ENCODE results near the gene HIGD1C. TPM values are rescaled to one million over a fixed set of nuclear protein-coding genes. Genes with fewer than 3 reads are reported as not detected.

HIGD1C gene
- total RNA-seq, 2 experiments from 2014 or later, result not detected

DNA sequence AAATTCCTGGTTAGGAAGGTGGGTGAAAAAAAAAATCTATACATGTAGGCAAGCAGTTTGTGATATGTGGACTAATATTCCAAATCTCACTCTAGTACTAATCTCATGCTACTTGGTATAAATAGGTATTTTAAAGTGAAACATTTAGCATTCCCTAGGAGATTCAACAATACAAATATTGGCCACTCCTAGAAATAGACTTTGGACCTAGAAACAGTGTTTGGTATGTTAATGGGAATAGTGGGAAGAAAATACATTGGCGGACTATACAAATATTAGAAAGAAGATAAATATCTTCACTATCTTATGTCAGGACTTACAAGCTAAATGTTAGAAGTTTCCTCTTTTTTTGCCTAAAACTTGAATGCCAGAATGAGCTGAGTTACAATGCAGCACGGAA, 28.2 kb downstream of the HIGD1C start:
- no peak overlapping the region for H3K4me3 Mint-ChIP-seq
- H3K9me3 Mint-ChIP-seq, result peaks cover 3% of the 10 kb centered on the region
- peaks cover 4% of the 10 kb centered on the region for H3K4me1 Mint-ChIP-seq
- H3K27ac Mint-ChIP-seq, result no peak overlapping the region
- no peak for DNase-seq
- no peak for ATAC-seq (ENCODE audit: low read depth)
- POLR2A ChIA-PET, result no interaction called here
- peaks cover 25% of the 10 kb centered on the region for H3K36me3 Mint-ChIP-seq
- no peaks in the 10 kb centered on the region for H3K27me3 Mint-ChIP-seq

DNA sequence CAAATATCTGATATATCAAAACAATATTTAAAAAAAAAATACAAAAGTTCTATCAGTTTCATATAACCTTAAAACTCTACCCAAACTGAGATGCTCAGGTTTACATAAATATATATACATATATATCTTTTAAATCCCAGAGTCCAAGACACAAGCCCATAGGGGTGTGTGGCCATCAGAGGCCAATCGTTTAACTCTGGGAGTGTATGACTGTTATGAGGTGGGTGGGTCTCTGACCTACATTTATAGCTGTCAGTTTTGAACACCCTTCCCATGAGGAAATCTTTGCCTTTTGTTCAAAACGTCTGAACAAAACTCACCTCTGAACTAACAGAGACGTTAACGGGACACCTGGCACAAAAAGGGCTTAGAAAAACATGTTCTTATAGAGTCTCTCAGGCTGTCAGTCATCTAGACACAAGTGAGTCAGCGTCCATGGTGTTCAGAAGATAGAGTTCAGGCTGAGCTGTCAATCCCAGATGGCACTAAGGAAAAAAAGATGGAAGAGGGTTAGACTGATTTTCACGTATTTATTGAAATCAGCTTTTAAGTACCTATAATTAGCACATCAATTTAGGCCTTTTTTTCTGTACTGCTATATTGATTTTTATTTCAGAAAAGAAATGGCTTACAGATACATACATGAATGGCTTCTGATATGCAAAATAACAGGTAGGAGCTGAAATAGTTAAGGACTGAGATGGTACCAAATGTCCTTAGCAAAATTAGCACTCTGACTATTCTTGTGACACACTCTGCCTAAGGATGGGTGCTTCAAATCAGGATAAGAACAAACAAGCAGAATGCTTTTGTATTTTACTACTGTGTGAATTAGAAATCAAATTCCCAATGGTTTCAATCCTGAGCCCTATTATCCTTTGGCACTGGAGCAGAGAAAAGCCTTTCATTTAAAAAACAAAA, 29.2 kb downstream of the HIGD1C start:
- DNase-seq (no peak), ATAC-seq (ENCODE audit: low read depth) (no peak)
- Mint-ChIP-seq H3K4me1 (peaks cover 5% of the 10 kb centered on the region), H3K27ac (no peak overlapping the region), H3K27me3 (no peaks in the 10 kb centered on the region), H3K36me3 (peaks cover 19% of the 10 kb centered on the region), H3K4me3 (no peak overlapping the region), H3K9me3 (peaks cover under 1% of the 10 kb centered on the region)
- POLR2A ChIA-PET, result no interaction called here

DNA sequence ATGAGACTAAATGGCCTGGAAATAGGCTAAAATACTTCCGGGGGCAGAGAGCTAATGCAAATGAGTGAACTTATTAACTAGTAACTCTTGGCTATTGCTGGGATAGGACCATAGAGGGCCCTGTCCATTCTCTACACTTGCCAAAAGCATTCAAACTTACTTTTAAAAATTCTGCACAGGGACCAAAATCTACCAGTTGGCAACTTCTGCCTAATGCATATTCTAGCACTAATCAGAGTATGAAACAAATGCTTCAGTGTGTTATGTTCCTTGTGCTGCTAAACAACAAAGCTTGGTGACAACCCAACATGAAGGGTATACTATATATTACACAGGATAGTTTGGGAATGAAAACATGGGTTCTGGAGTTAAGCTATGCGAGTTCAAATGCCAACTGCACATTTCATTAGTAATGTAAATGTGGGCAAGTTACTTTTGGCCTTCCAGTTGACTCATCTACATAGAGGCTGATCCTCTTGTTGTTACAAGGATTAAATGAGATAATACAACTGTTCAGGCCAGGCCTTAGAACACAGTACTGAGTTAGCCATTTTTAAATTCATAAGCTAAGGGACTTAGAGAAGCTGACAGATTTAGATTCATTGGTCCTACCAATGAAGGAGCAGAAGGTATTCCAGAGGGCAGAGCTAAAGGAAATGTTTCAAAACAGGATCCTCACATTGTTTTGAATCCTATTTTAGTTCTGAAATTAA, 32.4 kb downstream of the HIGD1C start:
- peaks cover 3% of the 10 kb centered on the region for H3K4me1 Mint-ChIP-seq
- no peak for DNase-seq
- POLR2A ChIA-PET, result no interaction called here
- H3K36me3 Mint-ChIP-seq, result peaks cover 8% of the 10 kb centered on the region
- H3K4me3 Mint-ChIP-seq, result no peak overlapping the region
- H3K27me3 Mint-ChIP-seq, result no peaks in the 10 kb centered on the region
- no peaks in the 10 kb centered on the region for H3K9me3 Mint-ChIP-seq
- H3K27ac Mint-ChIP-seq, result no peak overlapping the region
- ATAC-seq (ENCODE audit: low read depth), result no peak

DNA sequence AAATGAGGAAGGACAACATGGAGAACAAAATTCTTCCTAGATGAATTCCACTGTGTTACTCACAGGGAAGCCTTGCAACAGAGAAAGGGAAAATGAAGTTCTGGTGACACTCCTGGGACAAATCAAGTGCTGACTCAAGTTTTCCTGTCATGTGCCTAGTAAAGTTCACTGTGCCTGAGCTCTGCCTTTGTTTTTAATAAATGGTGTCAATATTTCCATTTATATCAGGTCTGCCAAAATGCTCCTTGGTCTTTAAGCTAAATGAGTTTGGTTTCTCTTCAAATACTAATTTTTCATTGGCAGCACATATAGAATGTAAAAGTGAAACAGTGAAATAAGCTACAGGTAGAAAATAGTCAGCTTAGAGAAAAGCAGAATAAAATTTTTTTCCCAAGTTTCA, 33.0 kb downstream of the HIGD1C start:
- DNase-seq, result no peak
- Mint-ChIP-seq H3K4me3 (no peak overlapping the region), H3K4me1 (peaks cover 2% of the 10 kb centered on the region), H3K9me3 (no peaks in the 10 kb centered on the region), H3K27ac (no peak overlapping the region), H3K36me3 (peaks cover 9% of the 10 kb centered on the region), H3K27me3 (no peaks in the 10 kb centered on the region)
- ATAC-seq (ENCODE audit: low read depth), result no peak
- POLR2A ChIA-PET, result interaction anchor here (0.6 kb wide), 1 partner anchor 26 kb away, joined by 3 read pairs; no protein-coding TSS in a partner anchor

DNA sequence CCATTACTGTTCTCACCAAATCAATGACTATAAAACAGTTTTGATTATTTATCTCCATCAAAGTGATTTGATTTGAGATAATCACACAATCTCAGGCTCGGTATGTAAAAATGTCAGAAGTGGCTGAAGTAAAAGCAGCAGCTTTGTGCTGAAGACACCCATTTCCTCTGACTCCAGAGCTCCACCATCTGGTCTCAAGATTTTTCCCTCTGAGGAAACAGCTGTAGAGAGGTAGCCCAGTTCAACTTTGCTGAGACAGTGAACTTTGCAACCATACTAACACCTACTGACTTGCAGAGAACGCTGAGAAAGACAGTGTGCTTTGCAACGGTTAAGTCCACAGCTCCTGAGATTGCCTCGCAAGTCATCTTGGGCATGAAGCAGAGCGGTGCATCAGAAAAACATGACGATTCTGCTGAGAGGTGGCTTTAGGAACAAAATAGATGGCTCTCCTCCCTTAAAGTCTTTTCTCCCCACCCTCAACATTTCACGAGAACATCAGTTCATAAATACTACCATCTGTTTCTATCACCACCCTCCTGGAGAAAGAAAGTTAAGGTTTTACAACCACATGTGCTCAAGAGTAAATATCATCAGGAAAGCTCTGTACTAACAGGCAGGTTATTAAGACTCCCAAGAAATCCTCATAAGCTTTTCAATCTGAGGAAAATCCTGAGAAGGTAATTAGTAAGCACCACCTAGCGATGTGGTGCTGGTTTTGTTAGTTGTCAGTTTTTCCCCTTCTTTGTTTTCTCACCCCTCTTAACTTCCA, 34.8 kb downstream of the HIGD1C start:
- DNase-seq (no peak), ATAC-seq (ENCODE audit: low read depth) (peak; percentile 86)
- H3K4me3 Mint-ChIP-seq, result no peak overlapping the region
- H3K27ac Mint-ChIP-seq, result no peak overlapping the region
- H3K36me3 Mint-ChIP-seq, result peaks cover 18% of the 10 kb centered on the region
- peaks cover 6% of the 10 kb centered on the region for H3K4me1 Mint-ChIP-seq
- H3K9me3 Mint-ChIP-seq, result no peaks in the 10 kb centered on the region
- H3K27me3 Mint-ChIP-seq, result no peaks in the 10 kb centered on the region
- POLR2A ChIA-PET, result interaction anchor here (0.8 to 1.7 kb wide), 3 partner anchors 70 to 222 kb away, joined by 4 to 11 read pairs (median 8); partner anchors contain the start of gene ATF1

DNA sequence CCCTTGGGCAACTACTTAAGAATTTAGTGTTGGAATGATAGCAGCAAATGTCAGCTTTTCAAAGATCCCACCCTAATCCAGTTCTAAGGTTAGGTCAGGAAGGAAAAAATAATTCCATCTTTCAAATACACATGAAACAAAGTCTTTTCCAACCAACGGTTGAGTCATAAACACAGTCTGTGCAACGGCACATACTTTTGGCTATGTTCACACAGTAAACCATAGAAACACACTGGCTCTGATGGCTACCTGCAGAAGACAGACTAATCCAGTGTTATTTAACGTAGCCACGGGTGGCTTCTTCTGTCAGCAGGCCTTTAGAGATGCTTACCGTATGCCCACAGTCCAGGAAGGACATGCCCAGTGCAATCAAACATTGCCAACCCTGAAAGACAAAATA, 35.7 kb downstream of the HIGD1C start:
- ATAC-seq (ENCODE audit: low read depth) (no peak), DNase-seq (no peak)
- no peak overlapping the region for H3K27ac Mint-ChIP-seq
- POLR2A ChIA-PET, result interaction anchor here (1.7 kb wide), 2 partner anchors 163 to 223 kb away, joined by 8 to 11 read pairs; partner anchors contain the start of gene ATF1
- H3K36me3 Mint-ChIP-seq, result peaks cover 19% of the 10 kb centered on the region
- no peak overlapping the region for H3K4me3 Mint-ChIP-seq
- H3K4me1 Mint-ChIP-seq, result peaks cover 6% of the 10 kb centered on the region
- H3K9me3 Mint-ChIP-seq, result no peaks in the 10 kb centered on the region
- no peaks in the 10 kb centered on the region for H3K27me3 Mint-ChIP-seq

DNA sequence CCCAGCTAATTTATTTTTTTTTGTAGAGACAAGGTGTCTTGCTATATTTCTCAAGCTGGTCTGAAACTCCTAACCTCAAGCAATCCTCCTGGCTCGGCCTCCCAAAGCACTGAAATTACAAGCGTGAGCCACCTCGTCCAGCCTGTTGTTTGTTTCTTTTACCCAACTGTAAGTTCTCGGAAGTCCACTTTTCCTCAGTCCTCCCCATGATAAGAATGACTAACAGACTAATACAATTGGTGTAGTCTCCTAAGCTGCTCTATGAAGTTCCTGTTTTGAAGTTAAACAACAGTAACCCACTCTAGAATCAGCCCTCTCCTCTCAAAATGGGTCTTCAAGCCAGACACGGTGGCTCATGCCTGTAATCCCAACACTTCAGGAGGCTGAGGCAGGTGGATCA, 36.5 kb downstream of the HIGD1C start:
- ATAC-seq (ENCODE audit: low read depth), result no peak

DNA sequence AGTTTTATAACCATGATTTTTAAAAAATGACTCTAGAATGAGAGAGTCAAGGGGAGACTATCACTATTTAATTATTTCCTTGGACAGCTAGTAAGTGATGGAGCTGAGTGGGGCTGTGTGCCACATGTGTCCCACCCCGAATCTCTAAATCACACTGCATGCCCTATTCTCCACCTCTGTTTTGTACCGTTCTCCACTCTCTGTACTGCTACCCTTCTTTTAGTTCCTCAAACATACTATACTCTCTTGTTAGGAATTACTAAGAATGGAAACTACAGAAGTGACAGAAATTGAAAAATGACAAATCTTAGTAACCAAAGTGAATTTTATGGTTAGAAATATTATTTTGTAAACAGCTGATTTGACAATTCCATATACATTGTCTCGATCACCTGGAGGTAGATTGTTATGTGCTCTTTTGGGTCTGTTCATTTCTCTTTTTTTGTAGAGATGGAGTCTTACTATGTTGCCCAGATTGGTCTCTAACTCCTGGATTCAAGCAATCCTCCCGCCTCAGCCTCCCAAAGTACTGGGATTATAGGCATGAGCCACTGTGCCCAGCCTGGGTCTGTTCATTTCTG, 37.9 kb downstream of the HIGD1C start:
- no peak overlapping the region for H3K4me3 Mint-ChIP-seq
- H3K36me3 Mint-ChIP-seq, result peaks cover 27% of the 10 kb centered on the region
- no peaks in the 10 kb centered on the region for H3K9me3 Mint-ChIP-seq
- no peak for ATAC-seq (ENCODE audit: low read depth)
- no peaks in the 10 kb centered on the region for H3K27me3 Mint-ChIP-seq
- H3K27ac Mint-ChIP-seq, result no peak overlapping the region
- DNase-seq, result no peak
- peaks cover 6% of the 10 kb centered on the region for H3K4me1 Mint-ChIP-seq
- POLR2A ChIA-PET, result no interaction called here

More for the DNA sequence above, 36.5 kb downstream of the HIGD1C start:
- no peak for DNase-seq
- peaks cover 6% of the 10 kb centered on the region for H3K4me1 Mint-ChIP-seq
- peaks cover 20% of the 10 kb centered on the region for H3K36me3 Mint-ChIP-seq
- H3K4me3 Mint-ChIP-seq, result no peak overlapping the region
- H3K27me3 Mint-ChIP-seq, result no peaks in the 10 kb centered on the region
- no peak overlapping the region for H3K27ac Mint-ChIP-seq
- POLR2A ChIA-PET, result no interaction called here
- H3K9me3 Mint-ChIP-seq, result no peaks in the 10 kb centered on the region

DNA sequence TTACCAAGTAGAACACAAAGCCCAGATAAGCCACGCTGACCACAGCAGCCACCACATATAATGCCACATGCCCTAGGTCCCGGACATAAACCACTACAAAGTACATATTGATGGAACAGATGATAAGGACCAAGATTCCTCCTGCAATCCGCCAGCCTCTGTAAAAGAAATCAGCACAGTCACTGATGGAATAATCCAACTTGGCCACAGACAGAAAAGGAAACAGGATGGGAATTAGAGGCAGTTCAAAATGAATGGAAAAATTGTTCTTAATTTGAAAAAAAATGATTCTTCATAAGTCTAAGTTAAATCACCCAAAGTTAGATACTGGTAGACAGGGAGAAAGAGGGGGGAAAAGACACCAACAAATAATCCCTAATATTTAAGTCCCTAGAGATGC, 38.4 kb downstream of the HIGD1C start:
- no peak overlapping the region for H3K4me3 Mint-ChIP-seq
- peaks cover 32% of the 10 kb centered on the region for H3K36me3 Mint-ChIP-seq
- H3K27me3 Mint-ChIP-seq, result no peaks in the 10 kb centered on the region
- no peak overlapping the region for H3K27ac Mint-ChIP-seq
- H3K4me1 Mint-ChIP-seq, result peaks cover 6% of the 10 kb centered on the region
- ATAC-seq (ENCODE audit: low read depth), result no peak
- no peak for DNase-seq
- no peaks in the 10 kb centered on the region for H3K9me3 Mint-ChIP-seq
- POLR2A ChIA-PET, result no interaction called here

DNA sequence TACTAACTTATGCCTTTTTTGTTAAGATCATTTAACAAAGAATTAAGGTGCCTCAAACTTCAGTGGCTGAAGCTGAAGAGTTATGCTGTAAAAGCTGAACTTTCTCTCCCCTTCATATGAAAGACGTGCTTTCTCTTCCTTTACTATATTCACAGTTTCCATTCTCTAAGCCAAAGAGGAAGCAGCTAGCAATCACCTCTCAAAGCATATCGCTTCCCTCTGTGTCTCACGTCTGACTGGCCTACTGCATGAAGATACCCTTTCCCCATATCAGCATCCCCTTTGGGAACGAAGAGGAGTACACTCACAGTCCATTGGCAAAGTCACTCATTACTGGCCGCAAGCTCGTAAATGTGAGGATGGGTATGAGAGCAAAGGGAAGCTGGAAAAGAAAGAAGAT, 38.9 kb downstream of the HIGD1C start:
- POLR2A ChIA-PET, result no interaction called here
- no peak for DNase-seq

DNA sequence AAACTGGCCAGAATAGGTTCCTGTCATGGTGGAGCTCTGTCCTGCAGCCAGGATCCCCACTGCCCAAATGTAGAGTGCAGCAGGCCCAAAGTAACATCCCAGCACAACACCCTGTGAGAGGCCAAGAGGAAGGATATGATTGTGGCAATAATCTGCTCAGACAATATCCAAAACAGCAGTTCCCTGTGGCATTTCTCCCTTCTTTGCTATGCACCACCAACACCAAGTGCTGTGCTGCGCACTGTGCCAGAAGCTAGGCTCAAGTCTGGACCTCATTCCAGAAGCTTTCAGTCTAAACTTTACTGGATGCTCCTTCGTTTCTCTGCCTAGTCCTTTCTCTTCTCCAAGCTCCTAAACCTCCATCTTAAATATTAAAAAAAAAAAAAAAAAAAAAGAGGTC, 40.5 kb downstream of the HIGD1C start:
- H3K4me3 Mint-ChIP-seq, result no peak overlapping the region
- no peaks in the 10 kb centered on the region for H3K27me3 Mint-ChIP-seq
- DNase-seq (no peak), ATAC-seq (ENCODE audit: low read depth) (no peak)
- H3K36me3 Mint-ChIP-seq, result peaks cover 31% of the 10 kb centered on the region
- POLR2A ChIA-PET, result interaction anchor here (0.6 kb wide), 2 partner anchors 225 to 835 kb away, joined by 3 to 4 read pairs; no protein-coding TSS in a partner anchor
- H3K9me3 Mint-ChIP-seq, result no peaks in the 10 kb centered on the region
- no peak overlapping the region for H3K27ac Mint-ChIP-seq
- peaks cover 5% of the 10 kb centered on the region for H3K4me1 Mint-ChIP-seq

More for the DNA sequence above, 38.9 kb downstream of the HIGD1C start:
- Mint-ChIP-seq H3K27ac (no peak overlapping the region), H3K9me3 (no peaks in the 10 kb centered on the region), H3K4me3 (no peak overlapping the region), H3K36me3 (peaks cover 32% of the 10 kb centered on the region), H3K27me3 (no peaks in the 10 kb centered on the region), H3K4me1 (peaks cover 6% of the 10 kb centered on the region)
- no peak for ATAC-seq (ENCODE audit: low read depth)

DNA sequence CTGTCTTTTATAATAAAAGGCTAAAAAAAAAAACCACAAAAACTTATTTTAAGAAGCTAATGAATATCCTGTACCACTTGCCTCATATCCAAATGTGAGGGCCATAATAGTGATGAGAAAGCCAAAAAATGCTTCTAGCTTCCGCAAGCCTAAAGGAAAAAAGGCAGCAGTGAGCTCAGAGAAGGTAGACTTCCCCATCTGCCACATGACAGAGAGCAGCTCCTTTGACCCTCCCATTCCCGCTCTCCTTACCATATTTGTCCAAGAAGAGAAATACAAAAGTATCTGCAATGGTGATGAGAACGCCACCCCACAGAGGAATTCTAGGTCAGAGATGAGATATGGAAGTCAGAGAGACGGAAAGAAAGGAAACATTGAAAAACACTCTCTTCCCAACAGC, 46.7 kb downstream of the HIGD1C start:
- POLR2A ChIA-PET, result interaction anchor here (0.6 kb wide), 1 partner anchor 9 kb away, joined by 3 read pairs; no protein-coding TSS in a partner anchor
- Mint-ChIP-seq H3K4me1 (no peaks in the 10 kb centered on the region), H3K27me3 (no peaks in the 10 kb centered on the region), H3K9me3 (no peaks in the 10 kb centered on the region), H3K36me3 (peaks cover 32% of the 10 kb centered on the region), H3K27ac (no peak overlapping the region), H3K4me3 (no peak overlapping the region)
- ATAC-seq (ENCODE audit: low read depth) (no peak), DNase-seq (no peak)

DNA sequence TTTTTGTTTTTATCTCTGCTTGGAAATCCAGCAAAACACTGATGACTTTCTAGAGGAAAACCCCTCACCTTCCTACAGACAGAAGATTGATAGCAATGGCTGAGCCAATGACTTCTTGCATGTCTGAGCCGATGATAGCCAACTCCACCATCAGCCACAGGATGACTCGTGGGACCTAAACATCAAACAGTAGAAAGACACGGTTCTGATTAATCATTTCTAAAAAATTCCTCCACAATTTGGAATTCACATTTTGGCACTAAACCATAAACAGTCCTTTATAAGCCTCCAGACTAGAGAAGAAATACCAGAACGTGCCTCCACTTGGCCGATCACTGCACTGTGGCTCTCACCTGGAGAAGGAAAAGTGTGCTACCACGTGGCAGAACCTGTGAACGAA, 47.9 kb downstream of the HIGD1C start:
- Mint-ChIP-seq H3K27me3 (no peaks in the 10 kb centered on the region), H3K4me3 (no peak overlapping the region), H3K27ac (no peak overlapping the region), H3K9me3 (no peaks in the 10 kb centered on the region), H3K4me1 (peaks cover 2% of the 10 kb centered on the region), H3K36me3 (peaks cover 27% of the 10 kb centered on the region)
- no peak for DNase-seq
- POLR2A ChIA-PET, result interaction anchor here (0.7 kb wide), 1 partner anchor 30 kb away, joined by 3 read pairs; no protein-coding TSS in a partner anchor
- no peak for ATAC-seq (ENCODE audit: low read depth)
